GM23338 (cell line): ENCODE results near the gene CERT1.

ENCODE experiments used
- POLR2AphosphoS5 ChIP-seq: IDR thresholded peaks from 2 replicates; pipeline ENCODE4 v1.6.1; 2016; ENCODE audit warnings: antibody characterized with exemption, low read depth
- TF ChIP-seq, protein P1 (sequence below), 2 experiments: fragments of 200-600 bp in 1 of 2; sonication (generic) in 1 of 2; conservative IDR thresholded peaks; 2 replicates each; pipeline versions ENCODE4 v1.5.1 to v1.6.1; 2016 to 2017; ENCODE audit warnings: antibody characterized with exemption in 2 of 2, low read depth in 2 of 2, mild to moderate bottlenecking in 2 of 2, moderate library complexity in 1 of 2

- TF ChIP-seq, protein P1, sequence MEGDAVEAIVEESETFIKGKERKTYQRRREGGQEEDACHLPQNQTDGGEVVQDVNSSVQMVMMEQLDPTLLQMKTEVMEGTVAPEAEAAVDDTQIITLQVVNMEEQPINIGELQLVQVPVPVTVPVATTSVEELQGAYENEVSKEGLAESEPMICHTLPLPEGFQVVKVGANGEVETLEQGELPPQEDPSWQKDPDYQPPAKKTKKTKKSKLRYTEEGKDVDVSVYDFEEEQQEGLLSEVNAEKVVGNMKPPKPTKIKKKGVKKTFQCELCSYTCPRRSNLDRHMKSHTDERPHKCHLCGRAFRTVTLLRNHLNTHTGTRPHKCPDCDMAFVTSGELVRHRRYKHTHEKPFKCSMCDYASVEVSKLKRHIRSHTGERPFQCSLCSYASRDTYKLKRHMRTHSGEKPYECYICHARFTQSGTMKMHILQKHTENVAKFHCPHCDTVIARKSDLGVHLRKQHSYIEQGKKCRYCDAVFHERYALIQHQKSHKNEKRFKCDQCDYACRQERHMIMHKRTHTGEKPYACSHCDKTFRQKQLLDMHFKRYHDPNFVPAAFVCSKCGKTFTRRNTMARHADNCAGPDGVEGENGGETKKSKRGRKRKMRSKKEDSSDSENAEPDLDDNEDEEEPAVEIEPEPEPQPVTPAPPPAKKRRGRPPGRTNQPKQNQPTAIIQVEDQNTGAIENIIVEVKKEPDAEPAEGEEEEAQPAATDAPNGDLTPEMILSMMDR (conservative IDR thresholded peaks at IDR 0.05; ENCODE audit: low read depth in 2 of 2): no peak
- TF ChIP-seq POLR2AphosphoS5: no peak
These were observed 41.9 kb upstream of the CERT1 start for GRCh38 chr5:75553358-75553757.
